GM12878 (cell line): ENCODE data around the gene DBNDD2. TPM values are rescaled to one million over a fixed set of nuclear protein-coding genes. Genes with fewer than 3 reads are reported as not detected.
A peak's percentile ranks its signal among the peaks of the same experiment; 100 is the strongest.

Source experiments
- ATAC-seq: fragments of 200-7000 bp; cut with Tn5 transposase; 3 replicates; pipeline ENCODE4 v1.9.1; 2020; ENCODE audit warnings: mild to moderate bottlenecking, moderate library complexity
- BruUV-seq: library from RNA; stranded (reverse); fragments of 400-500 nt; replicated peaks from 2 replicates; lab custom pipeline; 2021; lab: Mats Ljungman, UMichigan
- CTCF ChIA-PET: fragments of 300-600 bp; sonication (Branson Sonifier 250); formaldehyde crosslinking; extraction: SDS; loops from one replicate; lab custom pipeline; 2021; ENCODE audit warnings: inconsistent platforms; lab: Yijun Ruan, JAX
- POLR2A ChIA-PET: fragments of 350-600 bp; formaldehyde crosslinking; extraction: SDS; loops from one replicate; lab custom pipeline; 2021; ENCODE audit warnings: inconsistent platforms; lab: Charles Lee
- RAD21 ChIA-PET: fragments of 300-600 bp; sonication (Branson Sonifier 250); formaldehyde crosslinking; loops from one replicate; lab custom pipeline; 2023; ENCODE audit warnings: antibody characterized with exemption; ENCODE audit not compliant: unreplicated experiment; lab: Charles Lee
- SMC1A ChIA-PET: fragments of 300-600 bp; sonication (Branson Sonifier 250); formaldehyde crosslinking; loops from one replicate; lab custom pipeline; 2023; ENCODE audit not compliant: unreplicated experiment, uncharacterized antibody; lab: Charles Lee
- DNase-seq: peaks from one replicate; pipeline ENCODE4 v3.0.0-alpha.2; 2011; ENCODE audit warnings: low read depth, low spot score
- FAIRE-seq: peaks from 3 replicates; lab custom pipeline; 2011; peaks lifted over from hg19 to GRCh38; lab: Jason Lieb, UNC
- H2AFZ ChIP-seq: 2 replicates; pipeline ENCODE4 v1.6.0; 2011; ENCODE audit warnings: low read depth, low read length, control low read depth; ENCODE audit not compliant: control insufficient read depth
- H3K27ac ChIP-seq: 2 replicates; pipeline ENCODE4 v1.5.1; 2011; ENCODE audit warnings: control low read depth; ENCODE audit not compliant: control insufficient read depth, insufficient read depth
- H3K27me3 ChIP-seq, 2 experiments: replicated peaks in 1 of 2; 2 replicates each; pipeline versions ENCODE4 v1.6.0 to v1.6.1; 2011; ENCODE audit warnings: low read length in 1 of 2; ENCODE audit not compliant: control insufficient read depth in 2 of 2, insufficient read depth in 2 of 2
- H3K36me3 ChIP-seq, 2 experiments: 2 replicates each; pipeline ENCODE4 v1.5.1; 2011; ENCODE audit warnings: low read length in 1 of 2; ENCODE audit not compliant: control insufficient read depth in 2 of 2, insufficient read depth in 2 of 2
- H3K4me1 ChIP-seq: 2 replicates; pipeline ENCODE4 v1.6.1; 2011; ENCODE audit warnings: mild to moderate bottlenecking, low read length, moderate library complexity, mixed read lengths; ENCODE audit not compliant: control insufficient read depth, insufficient read depth
- H3K4me2 ChIP-seq: 2 replicates; pipeline ENCODE4 v1.6.0; 2011; ENCODE audit warnings: control low read depth; ENCODE audit not compliant: control insufficient read depth, insufficient read depth
- H3K4me3 ChIP-seq: fragments of 200-600 bp; sonication (generic); 2 replicates; pipeline ENCODE4 v1.5.1; 2016
- H3K79me2 ChIP-seq: 2 replicates; pipeline ENCODE4 v1.6.0; 2011; ENCODE audit warnings: low read length; ENCODE audit not compliant: control insufficient read depth, insufficient read depth
- H3K9ac ChIP-seq: 2 replicates; pipeline ENCODE4 v1.8.0; 2011; ENCODE audit warnings: low read length, control low read depth, mixed read lengths; ENCODE audit not compliant: control insufficient read depth, insufficient read depth
- H3K9me3 ChIP-seq: replicated peaks from 3 replicates; pipeline ENCODE4 v1.5.1; 2011; ENCODE audit warnings: mild to moderate bottlenecking, low read length; ENCODE audit not compliant: control insufficient read depth, insufficient read depth
- H4K20me1 ChIP-seq: 2 replicates; pipeline ENCODE4 v1.6.0; 2011; ENCODE audit not compliant: control insufficient read depth, insufficient read depth
- BHLHE40 ChIP-seq, 2 experiments: fragments of 450-650 bp in 1 of 2; IDR thresholded peaks; 2 replicates each; pipeline ENCODE4 v1.6.1; 2011 to 2017; ENCODE audit warnings: low read depth in 2 of 2, borderline replicate concordance in 1 of 2, improper control_type of control experiment in 1 of 2, low read length in 1 of 2, mild to moderate bottlenecking in 1 of 2
- EZH2 ChIP-seq: IDR thresholded peaks from 2 replicates; pipeline ENCODE4 v1.6.1; 2012; ENCODE audit warnings: low read depth, mild to moderate bottlenecking, control low read depth, inconsistent platforms, low read length, borderline replicate concordance; ENCODE audit not compliant: control insufficient read depth
- MYB ChIP-seq: fragments of 150-350 bp; IDR thresholded peaks from 2 replicates; pipeline ENCODE4 v1.6.1; 2014; ENCODE audit warnings: mild to moderate bottlenecking, low read depth, low read length, borderline replicate concordance
- NFXL1 ChIP-seq: fragments of 450-650 bp; IDR thresholded peaks from 2 replicates; pipeline ENCODE4 v1.6.1; 2017; ENCODE audit warnings: antibody characterized with exemption, mild to moderate bottlenecking, borderline replicate concordance
- POLR2A ChIP-seq: IDR thresholded peaks from 2 replicates; pipeline ENCODE4 v1.6.1; 2011; ENCODE audit warnings: low read depth, mild to moderate bottlenecking, low read length
- SMAD1 ChIP-seq: fragments of 450-650 bp; IDR thresholded peaks from 2 replicates; pipeline ENCODE4 v1.6.1; 2018; ENCODE audit warnings: mild to moderate bottlenecking, low read depth; ENCODE audit not compliant: partially characterized antibody
- SRF ChIP-seq, 2 experiments: IDR thresholded peaks; 2 replicates each; pipeline ENCODE4 v1.6.1; 2011; ENCODE audit warnings: low read depth in 2 of 2, low read length in 2 of 2, mild to moderate bottlenecking in 1 of 2, moderate library complexity in 1 of 2
- SUZ12 ChIP-seq: fragments of 200-600 bp; sonication (generic); IDR thresholded peaks from one replicate; pipeline ENCODE4 v1.6.1; 2018; ENCODE audit warnings: antibody characterized with exemption, mild to moderate bottlenecking; ENCODE audit not compliant: unreplicated experiment
- ZNF217 ChIP-seq: fragments of 450-650 bp; IDR thresholded peaks from 2 replicates; pipeline ENCODE4 v1.6.1; 2017; ENCODE audit warnings: antibody characterized with exemption, mild to moderate bottlenecking
- WGBS: methylation state at CpG from one replicate; pipeline ENCODE4 v1.1.6; 2016; ENCODE audit warnings: low lambda C conversion rate; ENCODE audit not compliant: insufficient replicate concordance, insufficient coverage; ENCODE audit errors: missing lambda C conversion rate; 5-methylcytosine and 5-hydroxymethylcytosine counted together
- in situ Hi-C: fragments of 300-500 bp; cut with MboI; formaldehyde crosslinking; loops from 9 replicates; pipeline ENCODE4 v1.14.3; 2018; ENCODE audit warnings: mixed read lengths
- intact Hi-C: fragments of 100-400 bp; cut with micrococcal nuclease; formaldehyde crosslinking; loops from one replicate; pipeline ENCODE4 v1.14.2; 2022; ENCODE audit not compliant: unreplicated experiment
- polyA plus RNA-seq, 11 experiments: library from polyadenylated mRNA; depleted of rRNA in 4 of 11; unstranded in 6 of 11; stranded (reverse) in 5 of 11; fragments of >200 nt; fragmentation: Nextera tagmentation in 4 of 11; fragmentation: Illumina TruSeq in 1 of 11; extraction: Ambion mirVana in 4 of 11; extraction: Trizol in 1 of 11; gene quantifications; 1 replicate in 1 of 11; 2 replicates in 10 of 11; pipeline versions ENCODE4 v1.2.1 to v1.2.3, GENCODE V29; 2011 to 2016; ENCODE audit warnings: inconsistent platforms in 2 of 11, missing spikeins in 2 of 11, low read depth in 1 of 11
- total RNA-seq, 4 experiments: library from RNA; depleted of rRNA in 3 of 4; stranded (reverse); fragments of >200 nt in 3 of 4; fragmentation: Illumina TruSeq in 1 of 4; extraction: Trizol in 1 of 4; gene quantifications; 2 replicates each; pipeline versions ENCODE4 v1.2.1 to v1.2.3, GENCODE V29; 2013 to 2021

Gene DBNDD2
- total and polyA plus RNA-seq, 10 of the 15 experiments (the other 5 are each of a cell fraction or from before 2014, with no cell fraction given) = 0.17 to 5.7 (median 0.49) TPM; not detected in 1

DNA sequence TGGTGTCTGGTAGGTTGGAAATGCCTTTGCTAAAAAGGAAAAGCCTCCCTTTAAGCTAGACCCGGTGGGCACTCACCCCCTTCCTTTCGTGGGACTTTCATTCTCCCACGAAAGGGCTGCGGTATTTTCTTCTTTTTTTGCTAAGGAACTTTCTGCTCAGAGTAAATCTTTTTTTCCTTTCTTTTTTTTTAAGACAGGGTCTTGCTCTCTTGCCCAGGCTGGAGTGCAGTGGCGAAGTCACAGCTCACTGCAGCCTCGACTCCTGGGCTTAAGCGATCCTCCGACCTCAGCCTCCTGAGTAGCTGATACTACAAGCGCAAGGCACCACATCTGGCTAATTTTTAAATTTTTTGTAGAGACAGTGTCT is 34.0 kb upstream of the DBNDD2 start:
- ChIA-PET RAD21 (interaction anchor here (0.7 to 17.6 kb wide), 16 partner anchors 11 to 397 kb away, joined by 3 to 394 read pairs (median 8); partner anchors contain the start of genes PIGT and SYS1), POLR2A (interaction anchor here (0.7 to 2.5 kb wide), 5 partner anchors 12 to 63 kb away, joined by 3 to 8 read pairs (median 4); partner anchors contain the start of genes PIGT and SYS1), SMC1A (interaction anchor here (0.6 to 19.8 kb wide), 20 partner anchors 11 to 536 kb away, joined by 3 to 440 read pairs (median 4); partner anchors contain the start of genes PIGT, SYS1 and WFDC10A), CTCF (interaction anchor here (0.6 to 19.4 kb wide), 30 partner anchors 12 to 464 kb away, joined by 3 to 685 read pairs (median 5); partner anchors contain the start of genes PABPC1L, PIGT and SYS1)
- Histone ChIP-seq H4K20me1 (no peaks in the 10 kb centered on the region), H3K4me3 (no peak overlapping the region), H3K27me3 (no peaks in the 10 kb centered on the region), H2AFZ (no peak overlapping the region), H3K4me1 (peaks cover 10% of the 10 kb centered on the region), H3K79me2 (no peaks in the 10 kb centered on the region), H3K36me3 (no peaks in the 10 kb centered on the region), H3K27ac (no peak overlapping the region), H3K9ac (no peak overlapping the region), H3K9me3 (no peaks in the 10 kb centered on the region), H3K4me2 (no peak overlapping the region)
- DNase-seq (no peak), ATAC-seq (no peak), FAIRE-seq (no peak)
- no TSS peak for BruUV-seq
- WGBS = 48% methylated on average over 9 of the region's 9 CpGs
- in situ Hi-C loops (loop anchor here (5.0 kb wide), 1 partner anchor 63 kb away; no protein-coding TSS in a partner anchor), intact Hi-C loops (loop anchor here (1.0 kb wide), 1 partner anchor 63 kb away; no protein-coding TSS in a partner anchor)
- TF ChIP-seq EZH2 (no peak), SRF (IDR thresholded peaks at IDR 0.05; ENCODE audit: low read depth in 2 of 2, low read length in 2 of 2) (0 out of 4 replicates have a peak, but pooled peaks of 1 of the 2 experiments have one; percentile 14), BHLHE40 (IDR thresholded peaks at IDR 0.05; ENCODE audit: borderline replicate concordance in 1 of 2, low read depth in 2 of 2, low read length in 1 of 2) (no peak), NFXL1 (no peak), ZNF217 (no peak), SUZ12 (no peak), POLR2A (no peak), SMAD1 (no peak), MYB (no peak)
